Stimulated activated CD8-positive, alpha-beta memory T cell treated with anti-CD3 and anti-CD28 coated beads, Interleukin-15, amount 100 ng/mL, for 1 hour (primary cell): ENCODE data around the gene NGEF.
"Not testable (repeated sequence)": the region's sequence is repeated elsewhere in the genome, so short reads cannot be mapped to it uniquely, and the experiment has no call there.

ENCODE experiments used
- DNase-seq: peaks from one replicate; pipeline ENCODE4 v3.0.0-alpha.2; 2020; ENCODE audit warnings: low read depth

Gene NGEF

GRCh38 chr2:233013027-233013461 is at the start of gene NGEF:
NGEF (minus strand) TSS chr2:233013256; CDS start chr2:232974890, 38,366 bp downstream.
- no peak for DNase-seq

DNA sequence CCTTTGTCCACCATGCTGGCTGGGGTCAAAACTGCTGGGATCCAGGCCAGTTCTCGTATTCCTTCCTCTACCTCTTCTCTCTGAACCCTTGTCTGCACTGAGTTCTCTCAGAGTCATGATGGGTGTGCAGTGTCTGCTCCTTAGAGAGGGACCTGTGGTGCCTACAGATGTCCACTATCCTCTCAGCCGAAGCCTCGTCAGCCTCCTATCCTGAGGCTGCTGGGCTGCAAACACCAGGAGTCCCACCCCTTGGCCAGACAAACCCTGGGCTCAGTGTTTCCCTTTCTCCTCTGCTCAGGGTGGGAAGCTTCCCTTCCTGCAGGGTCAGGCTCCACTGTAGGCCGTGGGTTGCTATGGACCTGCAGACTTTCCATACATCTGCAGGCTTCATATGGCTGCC is 49.4 kb upstream of the NGEF start:
- DNase-seq = no peak

DNA sequence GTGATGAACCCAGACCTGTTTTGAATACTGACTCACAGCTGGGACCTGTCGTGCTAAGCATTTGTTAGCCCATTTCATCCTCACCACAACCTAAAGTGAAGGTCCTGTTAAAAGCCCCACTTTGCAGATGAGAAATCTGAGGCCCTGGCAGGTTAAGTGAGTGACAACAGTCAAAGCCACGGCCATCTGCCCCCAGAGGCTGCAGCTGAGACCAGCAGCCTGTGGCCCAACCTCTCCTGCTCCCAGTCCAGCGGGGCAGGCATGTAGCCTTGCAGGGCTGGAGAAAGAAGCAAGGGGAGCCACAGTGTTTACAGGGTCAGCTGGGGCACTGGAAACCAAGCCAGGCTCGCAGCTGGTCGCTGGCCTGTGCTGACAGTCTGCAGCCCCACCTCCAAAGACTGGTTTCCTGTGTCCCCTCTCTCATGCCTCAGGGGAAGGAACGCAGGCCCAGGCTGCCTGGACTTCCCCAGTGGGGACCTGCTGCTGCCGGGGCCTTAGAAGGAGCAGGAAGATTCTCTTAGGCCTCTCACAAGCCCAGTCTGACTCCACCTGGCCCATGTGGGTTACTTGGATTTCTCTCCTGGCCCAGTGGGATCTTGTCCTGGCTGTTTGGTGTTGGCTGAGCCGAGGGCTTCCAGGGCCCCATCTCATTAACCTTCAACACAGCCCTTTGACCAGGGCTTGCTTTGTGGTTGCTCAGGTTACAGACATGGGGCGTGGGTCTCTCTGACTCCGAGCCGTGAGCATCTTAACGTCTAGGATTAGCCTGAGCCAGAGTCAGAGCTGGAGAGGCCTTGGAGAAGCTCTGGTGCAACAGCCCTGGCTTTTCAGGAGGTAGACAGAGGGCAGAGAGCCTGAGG is 48.8 kb upstream of the NGEF start:
- DNase-seq = no peak

DNA sequence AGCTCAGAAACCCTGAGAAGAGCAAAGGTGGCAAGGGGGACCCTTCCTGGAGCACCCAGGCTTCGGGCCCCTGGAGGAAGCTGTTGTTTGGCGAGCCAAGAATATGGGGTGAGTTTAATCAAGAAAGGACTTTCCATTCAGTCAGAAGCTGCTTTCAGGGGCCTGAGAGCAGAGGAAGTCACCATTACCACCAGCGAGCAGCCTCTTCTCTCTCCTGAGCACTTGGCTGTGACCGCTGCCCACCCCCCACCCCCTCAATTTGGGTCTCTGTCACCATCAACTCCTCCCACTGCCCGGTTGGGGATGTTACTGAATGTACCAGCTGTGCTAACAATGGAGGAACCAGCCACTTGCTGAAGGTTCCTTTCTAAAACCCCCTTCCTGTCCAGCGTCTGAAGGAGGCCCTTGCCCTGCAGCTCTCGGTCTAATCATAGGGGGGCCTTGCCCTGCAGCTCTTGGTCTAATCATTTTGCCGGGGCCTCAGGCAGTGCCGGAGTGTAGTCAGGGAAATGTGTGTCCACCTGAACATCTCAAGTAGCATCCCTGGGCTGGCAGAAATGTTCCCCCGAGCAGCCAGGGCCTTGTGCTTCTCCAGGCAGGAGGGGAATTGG is 48.0 kb upstream of the NGEF start:
- no peak for DNase-seq

GRCh38 chr2:233060501-233060979 is 47.5 kb upstream of the NGEF start:
- no peak for DNase-seq

DNA sequence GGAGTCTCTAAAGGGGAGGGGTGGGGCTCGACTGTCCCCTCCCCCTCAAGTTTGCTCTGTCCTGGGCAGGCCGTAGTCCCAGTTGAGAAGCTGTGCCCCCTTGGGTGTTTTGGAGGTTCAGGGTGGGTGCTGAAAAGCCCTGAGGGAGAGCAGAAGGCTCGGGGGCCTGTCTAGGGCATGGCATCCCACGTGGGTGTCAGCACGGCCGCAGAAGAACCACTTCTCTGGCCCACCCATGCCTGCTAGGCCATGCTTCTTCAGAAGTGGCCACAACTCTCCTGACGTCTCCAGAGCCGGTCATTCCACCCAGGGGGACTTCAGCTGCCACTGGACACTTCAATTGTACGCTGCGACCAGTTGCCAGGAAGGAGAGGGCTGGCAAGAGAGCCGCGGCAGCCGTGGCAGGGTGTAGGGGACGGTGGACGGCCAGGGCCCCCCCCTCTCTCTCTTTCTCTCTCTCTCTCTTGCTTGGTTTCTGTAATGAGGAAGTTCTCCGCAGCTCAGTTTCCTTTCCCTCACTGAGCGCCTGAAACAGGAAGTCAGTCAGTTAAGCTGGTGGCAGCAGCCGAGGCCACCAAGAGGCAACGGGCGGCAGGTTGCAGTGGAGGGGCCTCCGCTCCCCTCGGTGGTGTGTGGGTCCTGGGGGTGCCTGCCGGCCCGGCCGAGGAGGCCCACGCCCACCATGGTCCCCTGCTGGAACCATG is 46.9 kb upstream of the NGEF start, which contains the start of gene INPP5D:
INPP5D (plus strand) TSS at position 546 of the 704 bp plus-strand sequence; CDS start at position 683, 137 bp downstream.
- peak; percentile 41 for DNase-seq

GRCh38 chr2:233059547-233059796 is 46.4 kb upstream of the NGEF start:
- DNase-seq = no peak

DNA sequence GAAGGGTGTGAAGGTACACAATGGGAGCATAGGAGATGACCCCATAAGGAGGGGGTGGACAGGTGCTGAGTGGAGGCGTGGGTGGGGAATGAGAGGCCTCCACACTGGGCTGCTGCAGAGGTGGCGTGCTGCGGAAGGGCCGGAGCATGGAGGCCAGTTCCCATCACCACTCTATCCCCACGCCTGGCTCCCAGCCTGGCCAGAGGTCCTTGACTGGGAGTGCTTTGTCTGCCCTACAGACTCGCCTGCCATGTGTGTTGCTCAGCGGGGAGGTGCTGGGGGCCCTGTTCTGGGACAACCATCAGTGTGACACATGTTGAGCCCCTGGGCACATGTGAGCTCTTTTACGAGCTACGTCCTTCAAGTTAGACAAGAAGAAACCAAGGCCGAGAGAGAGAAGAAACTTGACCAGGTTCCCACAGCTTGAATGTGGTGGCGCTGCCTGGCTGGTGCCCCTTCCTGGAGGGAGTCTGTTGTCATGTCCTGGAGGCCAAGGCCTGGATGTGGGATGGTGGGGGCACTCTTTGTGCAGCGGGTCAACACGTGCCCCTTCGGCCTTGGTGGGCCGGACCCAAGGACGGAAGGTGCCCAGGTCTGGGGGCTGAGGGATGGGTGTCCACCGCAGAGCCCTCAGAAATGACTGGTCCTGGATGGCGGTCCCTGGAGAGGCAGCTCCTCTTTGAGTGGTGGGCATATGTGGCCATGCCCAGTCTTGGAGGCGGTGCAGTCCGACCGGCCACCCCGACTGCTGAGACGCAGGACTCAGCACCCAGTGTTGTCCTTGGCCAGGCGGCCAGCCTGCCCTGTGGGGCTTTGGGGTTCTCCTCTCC is 45.9 kb upstream of the NGEF start:
- DNase-seq = no peak

- no peak for DNase-seq
These were observed 44.0 kb upstream of the NGEF start for GRCh38 chr2:233056961-233057605.

DNA sequence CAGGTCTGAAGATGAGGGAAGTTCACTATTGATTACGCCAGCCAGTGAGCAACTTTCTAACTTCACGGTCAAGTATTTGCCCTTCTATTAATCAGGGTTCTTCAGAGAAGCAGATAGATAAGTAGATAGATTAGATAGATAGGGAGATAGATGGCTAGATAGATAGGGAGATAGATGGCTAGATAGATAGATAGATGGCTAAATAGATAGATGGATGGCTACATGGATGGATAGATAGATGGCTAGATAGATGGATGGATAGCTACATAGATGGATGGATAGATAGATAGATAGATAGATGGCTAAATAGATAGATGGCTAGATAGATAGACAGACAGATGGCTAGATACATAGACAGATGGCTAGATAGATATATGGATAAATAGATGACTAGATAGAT is 42.3 kb upstream of the NGEF start:
- DNase-seq = no peak

- DNase-seq = peak; percentile 58
These were observed 41.1 kb upstream of the NGEF start for GRCh38 chr2:233053928-233054784.

DNA sequence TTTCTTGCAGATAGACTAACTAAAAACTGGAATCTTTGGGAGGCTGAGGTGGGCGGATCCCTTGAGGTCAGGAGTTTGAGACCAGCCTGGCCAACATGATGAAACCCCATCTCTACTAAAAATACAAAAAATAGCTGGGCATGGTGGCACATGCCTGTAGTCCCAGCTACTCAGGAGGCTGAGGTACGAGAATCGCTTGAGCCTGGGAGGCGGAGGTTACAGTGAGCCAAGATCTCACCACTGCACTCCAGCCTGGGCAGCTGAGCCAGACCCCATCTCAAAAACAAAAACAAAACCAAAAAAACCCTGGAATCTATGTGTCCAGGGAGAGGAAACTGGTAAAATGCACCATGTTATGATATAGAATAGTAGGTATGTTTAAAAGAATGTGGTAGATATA is 39.5 kb upstream of the NGEF start:
- not testable (repeated sequence) for DNase-seq

DNA sequence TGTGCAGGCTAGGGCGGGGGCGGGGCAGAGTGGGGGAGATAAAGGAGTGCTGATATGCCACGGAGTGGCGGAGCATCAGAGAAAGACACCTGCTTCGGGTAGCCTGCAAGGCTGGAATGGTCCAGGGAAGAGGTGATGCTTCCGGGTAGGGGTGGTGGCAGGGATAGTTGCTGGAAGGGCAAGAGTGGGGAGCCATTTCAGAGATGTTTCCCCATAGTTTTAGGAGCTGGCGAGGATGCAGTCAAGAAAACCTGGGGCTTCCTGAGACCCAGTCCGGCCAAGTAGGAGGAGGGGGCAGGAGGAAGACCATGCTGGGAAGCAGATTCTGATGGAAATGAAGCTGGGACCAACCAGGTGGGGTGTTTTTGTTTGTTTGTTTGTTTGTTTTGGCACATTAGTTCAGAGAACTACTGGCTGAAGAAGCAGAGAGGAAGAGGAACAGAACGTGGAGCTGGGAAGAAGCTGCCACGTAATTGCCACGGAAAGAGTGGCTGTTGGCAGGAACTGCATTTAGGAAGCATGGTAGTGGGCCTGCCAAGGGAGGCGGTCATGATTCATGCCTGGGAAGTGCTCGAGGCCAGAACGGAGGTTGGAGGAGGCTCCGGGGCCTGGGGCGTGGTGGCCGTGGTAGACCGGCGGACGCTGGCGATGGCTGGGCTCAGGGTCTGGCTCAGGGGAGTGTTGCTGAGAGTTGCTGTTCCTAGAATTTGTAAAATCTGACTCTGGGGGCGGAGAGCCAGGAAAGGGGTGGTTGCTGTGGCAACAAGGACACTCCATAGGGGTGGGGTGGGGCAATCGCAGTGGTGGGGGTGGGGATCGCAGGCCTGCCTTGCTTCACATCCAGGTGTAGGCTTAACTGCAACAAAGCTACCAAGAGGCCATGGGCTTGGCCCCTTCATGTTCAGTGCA is 38.4 kb upstream of the NGEF start:
- DNase-seq = no peak

DNA sequence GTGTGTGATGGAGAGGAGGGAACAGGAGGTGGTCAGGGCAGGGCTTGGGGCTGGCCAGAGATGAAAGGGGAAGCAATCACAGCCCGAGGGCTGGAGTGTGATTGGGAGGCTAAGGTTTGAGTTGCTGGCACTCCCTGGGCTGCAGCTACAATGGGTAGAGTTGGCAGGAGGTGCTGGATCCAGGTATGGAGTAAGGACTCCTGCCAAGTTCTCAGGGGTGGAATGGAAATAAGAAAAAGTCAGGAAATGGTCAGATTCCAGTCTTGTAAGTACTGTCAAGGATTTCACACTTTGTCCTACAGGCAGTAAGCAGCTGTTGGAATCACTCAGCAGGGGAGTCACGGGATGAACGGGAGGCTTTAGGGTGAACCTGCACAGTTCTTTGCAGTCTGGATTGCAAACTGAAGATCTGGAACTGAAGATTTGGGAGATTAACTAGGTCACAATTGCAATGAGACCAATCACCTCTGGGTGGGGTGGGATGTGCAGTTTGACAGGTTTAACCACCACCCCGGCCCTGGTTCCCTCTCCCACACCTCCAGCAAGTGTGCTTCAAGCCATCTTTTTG is 36.2 kb upstream of the NGEF start:
- no peak for DNase-seq

GRCh38 chr2:233048569-233049193 is 35.6 kb upstream of the NGEF start:
- DNase-seq = no peak

GRCh38 chr2:233047667-233048066 is 34.6 kb upstream of the NGEF start:
- no peak for DNase-seq

- DNase-seq = no peak
These were observed 34.1 kb upstream of the NGEF start for GRCh38 chr2:233047206-233047605.

DNA sequence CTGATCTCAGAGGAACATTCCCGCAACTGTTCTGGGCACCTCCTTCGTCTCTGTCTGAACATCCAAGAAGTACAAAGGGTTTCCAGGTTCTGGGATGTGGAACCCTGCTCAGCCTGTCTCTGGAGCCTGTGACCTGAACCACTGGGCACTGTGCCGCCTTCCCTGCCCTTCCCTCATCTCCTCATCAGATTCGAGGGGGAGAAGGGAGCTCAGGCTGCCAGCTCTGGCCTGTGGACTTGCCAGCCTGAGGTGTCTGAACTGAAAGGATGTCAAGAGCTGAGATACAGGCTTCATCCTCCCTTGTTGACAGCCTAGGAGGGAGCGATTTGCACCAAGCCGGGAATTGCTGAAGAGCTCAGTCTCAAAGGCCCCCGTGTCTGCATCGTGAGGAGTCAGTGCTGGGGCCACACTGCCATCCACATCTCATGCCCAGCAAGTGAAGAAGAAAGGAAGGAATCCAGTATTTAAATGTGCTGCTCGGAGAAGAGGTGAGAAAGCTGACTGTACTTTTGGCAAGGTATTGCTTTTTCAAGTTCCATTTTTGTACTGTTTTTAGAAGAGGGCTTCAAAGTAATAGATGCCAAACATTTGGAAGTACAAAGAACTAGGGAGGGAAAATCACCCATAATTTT is 32.0 kb upstream of the NGEF start:
- DNase-seq = no peak
